Vagina (tissue), 2 donors: ENCODE measurements around the gene SMC1B. TPM values are rescaled to one million over a fixed set of nuclear protein-coding genes. Genes with fewer than 3 reads are reported as not detected.

Source experiments
- DNase-seq, 2 donors: peaks; one replicate each; pipeline ENCODE4 v3.0.0-alpha.2; 2017; ENCODE audit errors: extremely low spot score in 2 of 2
- H3K27ac ChIP-seq: fragments of 200-600 bp; sonication (generic); one replicate; pipeline ENCODE4 v1.5.1; 2019
- H3K27me3 ChIP-seq: fragments of 200-600 bp; sonication (generic); one replicate; pipeline ENCODE4 v1.5.1; 2019
- H3K36me3 ChIP-seq, 2 donors: fragments of 200-600 bp; sonication (generic); one replicate each; pipeline ENCODE4 v1.5.1; 2017 to 2019
- H3K4me1 ChIP-seq: fragments of 200-600 bp; sonication (generic); one replicate; pipeline ENCODE4 v1.5.1; 2019
- H3K4me3 ChIP-seq, 2 donors: fragments of 200-600 bp; sonication (generic); 1 replicate in 1 of 2; 2 replicates in 1 of 2; pipeline ENCODE4 v1.5.1; 2016 to 2019
- H3K9me3 ChIP-seq: fragments of 200-600 bp; sonication (generic); one replicate; pipeline ENCODE4 v1.5.1; 2019
- CTCF ChIP-seq, 3 experiments: fragments of 450-650 bp in 2 of 3; fragments of 200-600 bp in 1 of 3; sonication (generic) in 1 of 3; IDR thresholded peaks; one replicate each; pipeline ENCODE4 v1.5.1; 2017 to 2019; ENCODE audit warnings: antibody characterized with exemption in 3 of 3, mild to moderate bottlenecking in 2 of 3, moderate library complexity in 2 of 3
- POLR2A ChIP-seq, 2 donors: fragments of 450-650 bp; IDR thresholded peaks; one replicate each; pipeline ENCODE4 v1.6.1; 2017; ENCODE audit warnings: antibody characterized with exemption in 2 of 2, mild to moderate bottlenecking in 2 of 2, moderate library complexity in 2 of 2
- POLR2AphosphoS5 ChIP-seq, 2 donors: sonication (generic); formaldehyde crosslinking; IDR thresholded peaks; one replicate each; pipeline ENCODE4 v1.9.0; 2017; ENCODE audit warnings: antibody characterized with exemption in 2 of 2, mild to moderate bottlenecking in 2 of 2, low read depth in 1 of 2; ENCODE audit not compliant: insufficient read depth in 1 of 2
- intact Hi-C: fragments of 100-400 bp; cut with DNase I; formaldehyde crosslinking; loops from one replicate; pipeline ENCODE4 v1.15.1; 2023
- total RNA-seq: library from RNA; depleted of rRNA; stranded (reverse); fragments of >200 nt; gene quantifications from one replicate; pipeline ENCODE4 v1.2.3, GENCODE V29; 2016

SMC1B gene
- total RNA-seq, 1 donor from 2014 or later, result not detected

DNA sequence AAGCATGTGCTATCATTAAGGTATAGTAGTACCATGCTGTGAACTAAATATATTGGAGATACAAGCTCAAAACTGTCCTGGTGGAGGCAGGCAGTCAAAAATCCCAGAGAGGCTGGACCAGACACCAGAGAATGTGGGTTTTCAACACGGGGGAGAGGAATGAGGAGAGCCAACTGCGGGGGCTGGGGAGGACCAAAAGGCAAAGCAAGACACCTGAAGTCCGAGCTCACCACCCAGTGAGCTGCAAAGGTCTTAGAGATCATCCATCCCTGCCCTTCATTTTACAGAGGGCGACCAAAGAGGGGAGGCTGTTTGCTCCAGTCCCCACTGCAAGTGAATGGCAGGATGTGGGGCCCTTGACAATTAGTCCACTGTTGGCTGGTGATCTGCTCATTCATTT is 10.1 kb upstream of the SMC1B start:
- TF ChIP-seq POLR2AphosphoS5 (IDR thresholded peaks at IDR 0.05; ENCODE audit: insufficient read depth in 1 of 2, low read depth in 1 of 2) (no peak), CTCF (IDR thresholded peaks at IDR 0.05) (no peak), POLR2A (IDR thresholded peaks at IDR 0.05) (no peak)
- no peaks in the 10 kb centered on the region for H3K27me3 ChIP-seq
- H3K4me1 ChIP-seq, result peaks cover 6% of the 10 kb centered on the region
- intact Hi-C loops, result no loop called here
- no peaks in the 10 kb centered on the region for H3K9me3 ChIP-seq
- no peak overlapping the region for H3K27ac ChIP-seq
- no peak overlapping the region for H3K4me3 ChIP-seq
- H3K36me3 ChIP-seq, result no peaks in the 10 kb centered on the region
- no peak for DNase-seq

DNA sequence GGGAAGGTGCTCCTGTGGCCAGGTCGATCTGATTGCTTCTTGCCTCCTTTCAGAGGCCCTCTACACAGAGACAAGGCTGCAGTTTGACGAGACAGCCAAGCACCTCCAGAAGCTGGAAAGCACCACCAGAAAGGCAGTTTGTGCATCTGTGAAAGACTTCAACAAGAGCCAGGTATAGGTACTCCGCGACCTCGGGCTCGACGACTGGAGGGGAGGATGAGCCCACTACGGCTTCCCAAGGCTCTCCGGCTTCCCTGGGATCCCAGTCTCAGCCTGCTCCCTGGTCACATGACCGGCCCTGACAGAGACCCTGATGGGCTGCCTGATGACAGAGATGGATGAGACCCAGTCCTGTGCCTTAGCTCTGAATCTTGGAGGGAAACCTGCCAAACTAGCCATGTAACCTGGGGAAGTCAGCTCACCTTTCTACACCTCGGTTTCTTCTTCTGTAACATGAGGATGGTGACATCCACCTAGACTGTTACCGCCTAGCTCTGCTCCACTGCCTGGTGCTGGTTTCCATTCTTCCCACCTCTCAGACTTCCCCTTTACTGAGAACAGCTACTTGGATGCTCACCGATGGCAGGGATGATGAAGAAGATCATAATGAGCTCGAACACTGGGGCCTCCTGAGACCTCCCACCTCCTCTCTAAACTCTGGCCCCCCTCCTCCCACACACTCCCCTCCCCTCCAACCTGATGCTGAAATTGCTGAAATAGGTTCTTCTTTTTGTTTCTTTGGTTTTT is 9.0 kb upstream of the SMC1B start:
- Histone ChIP-seq H3K27ac (no peak overlapping the region), H3K9me3 (no peaks in the 10 kb centered on the region), H3K36me3 (no peaks in the 10 kb centered on the region), H3K27me3 (no peaks in the 10 kb centered on the region), H3K4me3 (no peak overlapping the region), H3K4me1 (peaks cover 6% of the 10 kb centered on the region)
- TF ChIP-seq POLR2AphosphoS5 (IDR thresholded peaks at IDR 0.05; ENCODE audit: insufficient read depth in 1 of 2, low read depth in 1 of 2), result no peak
- no peak for TF ChIP-seq CTCF (IDR thresholded peaks at IDR 0.05)
- TF ChIP-seq POLR2A (IDR thresholded peaks at IDR 0.05), result no peak
- no peak for DNase-seq
- intact Hi-C loops, result no loop called here

DNA sequence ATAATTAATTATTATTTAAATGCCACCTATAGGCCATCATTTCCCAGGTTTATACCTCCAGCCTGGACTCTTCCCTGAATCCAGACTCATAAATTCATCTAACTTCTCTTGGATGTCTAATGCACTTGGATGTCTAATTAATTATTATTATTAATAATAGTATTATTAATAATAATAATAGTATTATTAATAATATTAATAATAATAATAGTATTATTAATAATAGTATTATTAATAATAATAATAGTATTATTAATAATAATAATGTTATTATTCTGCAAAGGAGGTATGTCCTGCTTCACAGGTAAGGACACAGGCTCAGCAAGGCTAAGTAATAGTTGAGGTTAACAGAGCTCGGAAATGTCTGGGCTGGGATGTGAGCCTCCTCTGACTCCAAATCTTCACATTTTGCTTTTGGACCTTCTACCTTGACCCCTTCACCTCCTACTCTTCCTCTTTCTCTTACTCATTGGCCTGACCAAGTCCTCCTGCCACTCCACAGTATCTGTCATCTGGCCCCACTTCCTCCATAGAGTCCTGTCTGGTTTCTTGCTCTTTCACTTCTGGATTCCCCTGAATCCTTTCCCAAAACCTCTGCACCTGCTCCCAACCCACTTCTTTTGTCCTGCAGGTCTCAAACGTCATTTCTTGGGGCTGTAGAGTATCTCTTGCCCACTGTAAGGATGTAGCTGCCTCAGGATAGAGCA is 8.1 kb upstream of the SMC1B start:
- H3K4me1 ChIP-seq, result peaks cover 6% of the 10 kb centered on the region
- intact Hi-C loops, result no loop called here
- DNase-seq, result no peak

GRCh38 chr22:45420539-45420938 is 7.1 kb upstream of the SMC1B start:
- Histone ChIP-seq H3K4me1 (peaks cover 6% of the 10 kb centered on the region), H3K27me3 (no peaks in the 10 kb centered on the region), H3K27ac (no peak overlapping the region), H3K4me3 (no peak overlapping the region), H3K9me3 (no peaks in the 10 kb centered on the region), H3K36me3 (no peaks in the 10 kb centered on the region)
- TF ChIP-seq POLR2AphosphoS5 (IDR thresholded peaks at IDR 0.05; ENCODE audit: insufficient read depth in 1 of 2, low read depth in 1 of 2) (no peak), POLR2A (IDR thresholded peaks at IDR 0.05) (no peak), CTCF (IDR thresholded peaks at IDR 0.05) (no peak)
- DNase-seq, result no peak
- intact Hi-C loops, result no loop called here

More for the DNA sequence above, 8.1 kb upstream of the SMC1B start:
- no peaks in the 10 kb centered on the region for H3K36me3 ChIP-seq
- no peaks in the 10 kb centered on the region for H3K27me3 ChIP-seq
- no peak overlapping the region for H3K4me3 ChIP-seq
- TF ChIP-seq POLR2AphosphoS5 (IDR thresholded peaks at IDR 0.05; ENCODE audit: insufficient read depth in 1 of 2, low read depth in 1 of 2), result no peak
- no peak for TF ChIP-seq CTCF (IDR thresholded peaks at IDR 0.05)
- no peak for TF ChIP-seq POLR2A (IDR thresholded peaks at IDR 0.05)
- H3K9me3 ChIP-seq, result no peaks in the 10 kb centered on the region
- H3K27ac ChIP-seq, result no peak overlapping the region

GRCh38 chr22:45420011-45420410 is 6.6 kb upstream of the SMC1B start:
- intact Hi-C loops, result no loop called here
- H3K36me3 ChIP-seq, result no peaks in the 10 kb centered on the region

More at GRCh38 chr22:45420011-45420410, 6.6 kb upstream of the SMC1B start:
- Histone ChIP-seq H3K4me1 (peaks cover 6% of the 10 kb centered on the region), H3K4me3 (no peak overlapping the region), H3K27me3 (no peaks in the 10 kb centered on the region), H3K27ac (no peak overlapping the region), H3K9me3 (no peaks in the 10 kb centered on the region)
- DNase-seq, result no peak
- TF ChIP-seq POLR2A (IDR thresholded peaks at IDR 0.05), result no peak
- no peak for TF ChIP-seq POLR2AphosphoS5 (IDR thresholded peaks at IDR 0.05; ENCODE audit: insufficient read depth in 1 of 2, low read depth in 1 of 2)
- no peak for TF ChIP-seq CTCF (IDR thresholded peaks at IDR 0.05)
